ENCODE data around the gene COPS4.

DNA sequence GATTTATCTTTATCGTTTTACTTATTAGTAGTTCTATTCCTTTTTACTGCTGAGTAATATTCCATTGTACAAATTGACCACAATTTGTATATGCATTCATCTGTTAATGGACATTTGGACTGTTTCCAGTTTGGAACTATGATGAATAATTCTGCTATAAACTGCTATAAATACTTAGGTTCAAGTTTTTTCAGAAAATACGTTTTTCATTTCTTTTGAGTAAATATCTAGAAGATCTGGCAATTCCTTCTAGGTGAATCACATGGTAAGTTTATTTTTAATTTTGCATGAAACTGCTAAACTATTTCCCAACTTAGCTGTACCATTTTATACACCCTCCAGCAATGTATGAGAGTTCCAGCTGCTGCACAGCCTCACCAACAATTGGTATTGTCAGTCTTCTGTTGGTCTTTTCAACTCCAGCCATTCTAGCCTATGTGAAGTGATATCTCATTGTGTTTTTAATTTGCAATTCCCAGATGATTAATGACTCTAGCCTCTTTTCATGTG lies 46.6 kb upstream of the COPS4 start:
- TF ChIP-seq POLR2AphosphoS5 (IDR thresholded peaks at IDR 0.05; ENCODE audit: borderline replicate concordance, low read depth, low read length) = no peak
- TF ChIP-seq EZH2 (IDR thresholded peaks at IDR 0.05) = no peak
